Retinal pigment epithelial cell (primary cell): ENCODE results near the gene CHTOP.

Experiments used
- DNase-seq: peaks from one replicate; pipeline ENCODE4 v3.0.0-alpha.2; 2010; ENCODE audit warnings: low read depth
- H3K4me3 ChIP-seq: 2 replicates; pipeline ENCODE4 v1.5.1; 2011; ENCODE audit warnings: mild to moderate bottlenecking, low read length, control low read depth, moderate library complexity
- TF ChIP-seq, protein P1 (sequence below): conservative IDR thresholded peaks from 2 replicates; pipeline ENCODE4 v1.5.1; 2011; ENCODE audit warnings: low read depth, low read length, control low read depth, inconsistent platforms

The CHTOP gene

DNA sequence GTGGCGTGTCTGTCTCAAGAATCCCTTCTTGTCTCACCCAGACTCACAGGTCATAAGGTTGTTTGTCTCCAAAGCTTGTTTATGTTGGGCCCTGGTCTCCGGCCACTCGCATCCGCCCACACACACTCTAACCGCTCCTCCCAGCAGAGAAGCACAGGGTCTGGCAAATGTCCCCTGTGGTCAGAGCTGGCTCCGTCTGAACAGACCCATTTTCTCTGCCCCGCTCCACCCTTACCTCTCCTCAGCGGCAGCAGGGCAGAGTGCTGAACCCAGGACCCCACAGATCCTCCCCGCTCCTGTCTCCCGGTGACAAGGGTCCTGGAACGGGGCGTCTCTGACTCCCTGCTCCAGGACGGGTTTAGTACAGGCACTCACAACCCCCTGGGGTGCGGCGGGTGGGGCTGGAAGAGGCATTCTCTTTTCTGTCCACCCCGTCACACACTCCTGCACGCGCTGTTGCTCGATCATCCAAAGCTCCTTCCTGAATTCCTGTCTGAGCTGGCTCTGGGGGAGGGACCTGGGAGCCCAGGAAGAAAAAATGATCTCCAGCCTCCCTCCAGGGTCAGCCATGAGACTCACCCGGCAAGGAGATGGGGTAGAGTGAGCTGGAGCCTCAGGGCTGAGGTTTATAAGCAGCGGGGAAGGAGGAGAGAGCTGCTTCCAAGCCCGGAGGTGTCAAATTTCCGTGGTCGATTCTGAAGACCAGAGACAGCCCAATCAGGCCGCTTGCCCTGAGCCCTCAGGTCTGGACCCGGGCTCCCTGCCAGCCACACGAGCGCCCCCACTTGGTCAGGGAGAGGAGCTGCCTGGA is 6.8 kb upstream of the CHTOP start, which contains the start of gene S100A13:
S100A13 (minus strand) TSS at position 602 of the 811 bp plus-strand sequence. CDS start 1,033 bp downstream, outside the sequence.
- H3K4me3 ChIP-seq = peak within 1 kb of the TSS; percentile 62
- peak; percentile 87 for DNase-seq

DNA sequence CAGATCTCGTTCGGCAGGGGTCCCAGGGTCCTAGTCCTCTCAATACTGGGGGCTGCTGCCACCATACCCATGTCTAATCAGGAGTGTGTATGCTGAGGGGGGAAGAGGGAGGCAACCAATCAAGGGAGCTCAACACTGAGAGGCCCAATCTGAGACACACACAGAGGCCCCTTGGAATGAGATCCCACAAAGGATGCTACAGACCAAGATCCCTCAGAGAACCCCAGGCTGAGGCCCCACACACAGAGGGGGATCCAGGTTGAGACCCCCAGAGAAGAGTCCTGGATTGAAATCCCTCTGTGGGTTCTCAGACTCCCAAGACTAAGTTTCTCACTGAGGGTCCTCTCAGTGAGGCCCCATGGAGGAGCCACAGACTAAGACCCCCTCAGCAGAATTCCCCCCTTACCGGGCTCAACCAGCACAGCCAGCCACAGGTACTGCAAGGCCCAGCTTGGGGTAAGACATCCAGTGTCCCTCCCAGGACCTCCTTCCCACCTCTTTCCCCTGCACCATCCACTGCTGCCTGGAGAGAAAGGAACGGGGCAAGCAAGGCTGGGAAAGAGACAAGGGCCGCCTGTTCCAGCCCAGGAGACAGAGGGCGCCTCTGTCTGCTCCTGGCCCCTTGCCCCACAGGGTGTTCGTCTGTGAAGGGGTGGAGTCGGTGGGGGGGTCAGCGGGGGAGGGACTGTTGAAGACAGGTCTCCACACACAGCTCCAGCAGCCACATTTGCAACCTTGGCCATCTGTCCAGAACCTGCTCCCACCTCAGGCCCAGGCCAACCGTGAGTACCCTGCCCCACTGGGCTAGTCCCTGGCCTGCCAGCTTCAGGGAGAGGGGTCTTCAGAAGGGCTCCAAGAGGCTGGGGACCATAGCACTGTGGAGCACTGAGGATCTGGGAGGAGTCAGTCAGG is 5.9 kb upstream of the CHTOP start, which contains the start of gene S100A1:
S100A1 (plus strand) TSS at position 720 of the 912 bp plus-strand sequence. CDS start 2,088 bp downstream, outside the sequence.
- peak within 1 kb of the TSS; percentile 62 for H3K4me3 ChIP-seq
- TF ChIP-seq, protein P1, sequence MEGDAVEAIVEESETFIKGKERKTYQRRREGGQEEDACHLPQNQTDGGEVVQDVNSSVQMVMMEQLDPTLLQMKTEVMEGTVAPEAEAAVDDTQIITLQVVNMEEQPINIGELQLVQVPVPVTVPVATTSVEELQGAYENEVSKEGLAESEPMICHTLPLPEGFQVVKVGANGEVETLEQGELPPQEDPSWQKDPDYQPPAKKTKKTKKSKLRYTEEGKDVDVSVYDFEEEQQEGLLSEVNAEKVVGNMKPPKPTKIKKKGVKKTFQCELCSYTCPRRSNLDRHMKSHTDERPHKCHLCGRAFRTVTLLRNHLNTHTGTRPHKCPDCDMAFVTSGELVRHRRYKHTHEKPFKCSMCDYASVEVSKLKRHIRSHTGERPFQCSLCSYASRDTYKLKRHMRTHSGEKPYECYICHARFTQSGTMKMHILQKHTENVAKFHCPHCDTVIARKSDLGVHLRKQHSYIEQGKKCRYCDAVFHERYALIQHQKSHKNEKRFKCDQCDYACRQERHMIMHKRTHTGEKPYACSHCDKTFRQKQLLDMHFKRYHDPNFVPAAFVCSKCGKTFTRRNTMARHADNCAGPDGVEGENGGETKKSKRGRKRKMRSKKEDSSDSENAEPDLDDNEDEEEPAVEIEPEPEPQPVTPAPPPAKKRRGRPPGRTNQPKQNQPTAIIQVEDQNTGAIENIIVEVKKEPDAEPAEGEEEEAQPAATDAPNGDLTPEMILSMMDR = no peak

More for the DNA sequence above, 6.8 kb upstream of the CHTOP start, which contains the start of gene S100A13:
- TF ChIP-seq, protein P1 = peak; percentile 85

DNA sequence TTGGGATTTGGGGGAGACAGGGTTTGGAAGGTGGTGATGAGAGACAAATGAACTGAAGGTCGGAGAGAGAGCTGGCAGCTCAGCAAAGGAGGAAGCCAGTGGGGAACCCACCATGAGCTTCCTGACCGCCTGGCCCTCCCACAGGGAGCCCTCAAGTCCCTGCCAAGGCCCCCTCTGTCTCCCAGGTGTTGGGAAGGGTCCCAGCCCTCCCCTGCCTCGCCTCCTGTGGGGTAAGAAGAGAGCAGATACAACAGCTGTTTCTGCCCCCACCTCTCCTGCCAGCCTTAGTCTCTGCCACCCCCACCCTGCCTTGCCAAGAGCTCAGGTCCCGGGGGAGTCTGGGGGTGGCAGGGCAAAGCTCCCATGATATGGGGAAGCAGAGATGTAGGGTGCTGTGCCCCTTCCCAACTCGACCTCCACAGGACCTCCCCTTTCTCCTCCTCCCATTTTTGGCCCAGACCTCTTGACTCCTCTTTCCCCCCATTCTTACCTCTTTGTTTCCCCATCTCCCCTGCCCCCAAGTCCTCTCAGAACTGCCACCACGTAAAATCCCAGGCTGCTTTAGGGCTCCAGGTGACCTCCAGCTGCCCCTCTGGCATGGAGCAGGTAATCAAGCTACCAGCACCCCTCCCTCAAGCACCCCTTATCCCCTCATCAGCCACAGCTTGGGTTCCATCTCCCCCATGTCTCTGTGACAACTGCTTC is 5.1 kb upstream of the CHTOP start:
- H3K4me3 ChIP-seq = no peak overlapping the region
- no peak for DNase-seq
- TF ChIP-seq, protein P1 = no peak

More for the DNA sequence above, 5.9 kb upstream of the CHTOP start, which contains the start of gene S100A1:
- DNase-seq = no peak

DNA sequence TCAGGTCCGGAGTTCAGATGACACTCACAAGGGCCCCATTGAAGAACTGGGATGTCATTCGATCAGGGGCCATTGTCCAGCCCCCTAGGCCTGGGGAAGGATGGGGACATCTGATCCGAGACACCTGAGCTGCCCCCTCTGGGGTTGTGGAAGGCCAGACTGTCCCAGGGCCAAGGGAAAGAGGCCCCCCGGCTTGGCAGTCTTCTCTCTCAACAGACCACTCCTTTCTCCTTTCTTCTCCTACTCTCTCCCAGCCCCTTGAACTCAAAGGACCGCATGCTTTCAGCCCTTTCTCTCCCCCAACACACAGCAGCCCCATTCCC is 4.6 kb upstream of the CHTOP start:
- TF ChIP-seq, protein P1 = no peak
- no peak for DNase-seq
- H3K4me3 ChIP-seq = no peak overlapping the region

DNA sequence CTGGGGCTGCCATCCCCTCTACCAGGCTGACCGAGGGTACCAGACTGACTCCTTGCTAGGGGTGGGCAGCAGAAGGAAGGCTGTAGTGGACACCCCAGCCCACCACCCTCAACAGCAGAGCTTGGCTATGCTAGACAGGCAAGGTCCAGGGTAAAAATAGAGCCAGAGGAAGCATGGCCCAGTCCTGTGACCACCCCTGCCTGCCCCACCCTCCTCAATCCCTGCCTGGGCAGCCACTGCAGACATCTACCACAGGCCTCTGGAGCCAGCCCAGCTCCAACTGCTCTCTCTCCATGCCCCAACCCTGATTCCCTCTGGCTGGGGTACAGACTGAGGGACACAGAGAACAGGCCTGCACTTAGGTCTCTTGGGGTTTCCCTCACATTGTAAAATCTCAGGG is 3.9 kb upstream of the CHTOP start:
- DNase-seq = no peak
- H3K4me3 ChIP-seq = no peak overlapping the region

DNA sequence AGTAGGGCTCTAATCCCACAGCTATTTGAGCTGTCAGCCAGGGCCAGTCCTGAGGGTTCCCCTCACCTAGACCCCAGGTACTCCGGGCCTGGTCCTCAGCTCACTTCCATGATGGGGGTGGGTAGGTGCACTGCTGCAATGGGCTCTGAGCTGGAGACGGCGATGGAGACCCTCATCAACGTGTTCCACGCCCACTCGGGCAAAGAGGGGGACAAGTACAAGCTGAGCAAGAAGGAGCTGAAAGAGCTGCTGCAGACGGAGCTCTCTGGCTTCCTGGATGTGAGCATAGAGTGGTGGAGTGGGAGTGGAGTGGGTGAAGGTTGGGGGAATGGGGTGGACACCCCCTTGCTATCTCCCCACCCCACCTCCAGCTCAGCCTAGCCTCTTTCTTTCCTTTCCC is 3.5 kb upstream of the CHTOP start:
- DNase-seq = no peak
- TF ChIP-seq, protein P1 = no peak
- H3K4me3 ChIP-seq = no peak overlapping the region

More for the DNA sequence above, 3.9 kb upstream of the CHTOP start:
- TF ChIP-seq, protein P1 = no peak
